Suprapubic skin (tissue), 3 donors: ENCODE data around the gene TNK2.

Source experiments
- POLR2AphosphoS5 ChIP-seq, 3 donors: sonication (generic); formaldehyde crosslinking; IDR thresholded peaks; one replicate each; pipeline ENCODE4 v1.6.1; 2017; ENCODE audit warnings: antibody characterized with exemption in 3 of 3
- TF ChIP-seq, protein P1 (sequence below), 2 donors: fragments of 200-600 bp in 1 of 2; fragments of 450-650 bp in 1 of 2; sonication (generic) in 1 of 2; IDR thresholded peaks; one replicate each; pipeline ENCODE4 v1.5.1; 2016 to 2019; ENCODE audit warnings: antibody characterized with exemption in 2 of 2, mild to moderate bottlenecking in 1 of 2, moderate library complexity in 1 of 2

DNA sequence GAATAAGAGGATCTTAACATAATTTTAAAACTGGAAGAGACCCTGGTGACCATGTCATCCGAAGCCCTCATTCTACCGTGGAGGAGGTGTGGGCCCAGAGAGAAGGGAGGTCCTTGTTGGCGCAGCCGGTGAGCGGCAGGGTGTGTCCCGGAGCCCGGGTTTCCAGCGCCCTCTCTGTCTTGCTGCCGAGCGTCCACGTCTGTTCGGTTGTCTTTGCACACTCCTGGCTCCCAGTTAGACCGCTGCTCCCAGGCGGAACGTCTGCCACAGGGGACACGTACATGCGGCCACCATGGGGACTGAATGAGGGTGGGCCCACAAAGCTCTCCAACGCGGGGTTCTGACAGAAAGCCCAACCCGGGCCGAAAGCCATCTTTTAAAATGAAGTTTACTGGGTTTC, 90.0 kb downstream of the TNK2 start:
- no peak for TF ChIP-seq POLR2AphosphoS5 (IDR thresholded peaks at IDR 0.05)
- TF ChIP-seq, protein P1, sequence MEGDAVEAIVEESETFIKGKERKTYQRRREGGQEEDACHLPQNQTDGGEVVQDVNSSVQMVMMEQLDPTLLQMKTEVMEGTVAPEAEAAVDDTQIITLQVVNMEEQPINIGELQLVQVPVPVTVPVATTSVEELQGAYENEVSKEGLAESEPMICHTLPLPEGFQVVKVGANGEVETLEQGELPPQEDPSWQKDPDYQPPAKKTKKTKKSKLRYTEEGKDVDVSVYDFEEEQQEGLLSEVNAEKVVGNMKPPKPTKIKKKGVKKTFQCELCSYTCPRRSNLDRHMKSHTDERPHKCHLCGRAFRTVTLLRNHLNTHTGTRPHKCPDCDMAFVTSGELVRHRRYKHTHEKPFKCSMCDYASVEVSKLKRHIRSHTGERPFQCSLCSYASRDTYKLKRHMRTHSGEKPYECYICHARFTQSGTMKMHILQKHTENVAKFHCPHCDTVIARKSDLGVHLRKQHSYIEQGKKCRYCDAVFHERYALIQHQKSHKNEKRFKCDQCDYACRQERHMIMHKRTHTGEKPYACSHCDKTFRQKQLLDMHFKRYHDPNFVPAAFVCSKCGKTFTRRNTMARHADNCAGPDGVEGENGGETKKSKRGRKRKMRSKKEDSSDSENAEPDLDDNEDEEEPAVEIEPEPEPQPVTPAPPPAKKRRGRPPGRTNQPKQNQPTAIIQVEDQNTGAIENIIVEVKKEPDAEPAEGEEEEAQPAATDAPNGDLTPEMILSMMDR (IDR thresholded peaks at IDR 0.05): no peak
